Activated naive CD4-positive, alpha-beta T cell treated with anti-CD3 and anti-CD28 coated beads, Interleukin-2, amount 50 U/mL, for 16 hours (primary cell): ENCODE data around the gene RNU7-1.
"Not testable (repeated sequence)": the region's sequence is repeated elsewhere in the genome, so short reads cannot be mapped to it uniquely, and the experiment has no call there.

Source experiments
- DNase-seq: peaks from one replicate; pipeline ENCODE4 v3.0.0-alpha.2; 2020

Gene RNU7-1

GRCh38 chr12:6943722-6944380, at the start of gene RNU7-1, which contains the start of gene C12orf57:
RNU7-1 (plus strand) TSS chr12:6943816.
C12orf57 (plus strand) TSS chr12:6944022; CDS start chr12:6944122, 100 bp downstream.
- peak; percentile 79 for DNase-seq

DNA sequence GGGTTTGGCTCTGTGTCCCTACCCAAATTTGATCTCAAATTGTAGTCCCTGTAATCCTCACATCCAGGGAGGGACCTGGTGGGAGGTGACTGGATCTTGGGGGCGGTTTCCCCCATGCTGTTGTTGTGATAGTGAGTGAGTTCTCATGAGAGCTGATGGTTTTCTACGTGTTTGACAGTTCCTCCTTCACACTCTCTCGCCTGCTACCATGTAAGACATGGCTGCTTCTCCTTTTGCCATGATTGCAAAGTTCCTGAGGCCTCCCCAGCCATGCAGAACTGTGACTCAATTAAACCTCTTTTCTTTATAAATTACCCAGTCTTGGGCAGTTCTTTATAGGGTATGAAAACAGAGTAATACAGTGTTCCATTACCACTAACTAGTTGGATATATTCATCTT, 49.3 kb upstream of the RNU7-1 start:
- DNase-seq: no peak

GRCh38 chr12:6896846-6897435, 46.7 kb upstream of the RNU7-1 start:
- DNase-seq: no peak

DNA sequence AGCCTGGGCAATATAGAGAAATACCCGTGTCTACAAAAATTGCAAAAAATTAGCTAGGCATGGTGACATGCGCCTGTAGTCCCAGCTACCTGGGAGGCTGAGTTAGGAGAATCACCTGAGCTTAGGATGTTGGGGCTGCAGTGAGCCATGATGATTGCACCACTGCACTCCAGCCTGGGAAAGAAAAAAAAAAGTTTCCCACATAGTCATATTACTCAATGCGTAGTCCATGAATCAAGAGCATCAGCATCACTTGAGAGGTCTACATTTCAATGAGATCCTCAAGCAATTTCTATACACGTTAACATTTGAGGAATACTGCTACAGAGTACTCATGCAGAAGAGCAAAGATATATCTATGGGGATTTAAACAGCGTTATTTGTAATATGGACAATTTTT, 44.2 kb upstream of the RNU7-1 start:
- DNase-seq: no peak

GRCh38 chr12:6899837-6900519, 43.6 kb upstream of the RNU7-1 start:
- DNase-seq: no peak

DNA sequence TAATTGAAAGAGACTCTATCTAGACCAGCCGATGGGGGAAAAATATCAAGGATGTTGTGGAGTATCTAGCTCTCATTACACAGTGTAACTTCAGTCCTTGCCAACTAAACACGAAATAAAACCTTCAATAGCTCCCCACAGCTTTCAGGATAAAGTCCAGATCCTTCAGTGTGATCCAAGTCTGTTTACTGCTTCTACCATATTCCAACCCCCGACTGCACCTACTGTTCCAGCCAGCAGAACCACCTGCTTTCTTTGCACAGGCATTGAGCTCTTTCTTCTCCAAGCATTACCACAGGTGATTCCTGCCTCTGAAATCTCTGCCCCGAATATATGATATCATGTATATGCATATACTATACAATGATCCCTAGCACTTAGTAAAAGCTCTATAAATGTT, 41.2 kb upstream of the RNU7-1 start:
- DNase-seq: no peak

GRCh38 chr12:6903722-6904121, 39.9 kb upstream of the RNU7-1 start:
- DNase-seq: no peak

DNA sequence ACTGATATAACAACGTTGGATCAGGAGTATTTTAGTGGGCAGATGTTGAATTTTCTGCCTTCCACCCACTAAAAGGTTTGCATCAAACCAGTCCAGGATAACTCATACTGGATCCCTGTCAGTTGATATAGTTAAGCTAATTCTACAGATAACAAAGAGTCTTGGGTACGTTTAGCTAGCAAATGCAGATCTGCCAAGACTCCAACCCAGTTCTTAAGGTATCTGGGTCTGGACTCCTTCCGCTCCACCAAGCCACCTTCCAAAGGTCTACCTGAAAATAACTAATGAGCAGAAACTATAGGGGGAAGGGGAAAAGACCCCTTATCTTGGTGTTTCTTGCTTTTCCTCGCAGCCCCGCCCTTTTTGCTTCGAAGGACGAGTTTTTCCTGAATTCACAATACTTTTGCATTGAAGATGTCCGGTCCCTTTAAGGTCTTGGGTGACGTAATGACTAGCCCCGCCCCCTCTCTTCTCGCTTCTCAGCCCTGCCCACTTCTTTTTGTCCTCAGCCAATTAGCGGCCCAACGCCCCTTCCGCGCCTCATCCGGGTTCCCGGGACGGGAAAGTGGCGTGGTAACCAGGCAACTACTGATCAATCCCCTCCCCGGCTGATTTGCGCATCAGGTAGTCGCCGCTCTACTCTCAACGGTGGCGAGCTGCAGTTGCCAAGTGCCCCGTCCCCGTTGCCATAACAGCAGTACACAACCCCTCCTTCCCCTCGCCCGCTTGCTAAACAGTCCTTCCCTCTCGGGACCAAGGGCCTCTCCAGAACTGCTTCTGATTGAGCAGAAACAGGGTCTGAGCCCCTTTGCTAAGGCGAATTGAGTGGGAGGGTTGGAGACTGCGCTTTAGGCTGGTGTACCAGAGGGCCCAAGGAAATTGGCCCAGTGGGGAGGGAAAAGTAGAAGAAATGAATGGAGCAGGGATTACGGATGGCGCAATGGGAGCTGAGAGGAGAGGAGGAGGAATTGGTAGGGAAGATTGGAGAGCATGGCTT, 39.0 kb upstream of the RNU7-1 start, which contains the start of gene LRRC23:
Gene LRRC23 (plus strand): TSS at position 543 of the 997 bp plus-strand sequence. CDS start 812 bp downstream, outside the sequence.
- DNase-seq: peak; percentile 96

GRCh38 chr12:6905414-6906040, 38.1 kb upstream of the RNU7-1 start:
- no peak for DNase-seq

DNA sequence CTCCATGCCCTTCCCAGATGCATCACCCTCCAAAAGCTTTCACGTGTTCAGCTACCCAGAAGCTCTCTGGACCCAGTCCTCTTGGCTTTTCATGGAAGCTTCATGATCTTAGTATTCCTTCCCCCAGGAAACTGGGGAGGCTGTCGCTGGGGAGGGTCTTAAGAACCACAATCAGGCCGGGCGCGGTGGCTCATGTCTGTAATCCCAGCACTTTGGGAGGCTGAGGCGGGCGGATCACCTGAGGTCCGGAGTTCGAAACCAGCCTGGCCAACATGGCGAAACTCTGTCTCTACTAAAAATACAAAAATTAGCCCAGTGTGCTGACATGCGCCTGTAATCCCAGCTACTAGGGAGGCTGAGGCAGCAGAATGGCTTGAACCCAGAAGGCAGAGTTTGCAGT, 35.5 kb upstream of the RNU7-1 start:
- DNase-seq: not testable (repeated sequence)

GRCh38 chr12:6909421-6910145, 34.0 kb upstream of the RNU7-1 start:
- DNase-seq: no peak

DNA sequence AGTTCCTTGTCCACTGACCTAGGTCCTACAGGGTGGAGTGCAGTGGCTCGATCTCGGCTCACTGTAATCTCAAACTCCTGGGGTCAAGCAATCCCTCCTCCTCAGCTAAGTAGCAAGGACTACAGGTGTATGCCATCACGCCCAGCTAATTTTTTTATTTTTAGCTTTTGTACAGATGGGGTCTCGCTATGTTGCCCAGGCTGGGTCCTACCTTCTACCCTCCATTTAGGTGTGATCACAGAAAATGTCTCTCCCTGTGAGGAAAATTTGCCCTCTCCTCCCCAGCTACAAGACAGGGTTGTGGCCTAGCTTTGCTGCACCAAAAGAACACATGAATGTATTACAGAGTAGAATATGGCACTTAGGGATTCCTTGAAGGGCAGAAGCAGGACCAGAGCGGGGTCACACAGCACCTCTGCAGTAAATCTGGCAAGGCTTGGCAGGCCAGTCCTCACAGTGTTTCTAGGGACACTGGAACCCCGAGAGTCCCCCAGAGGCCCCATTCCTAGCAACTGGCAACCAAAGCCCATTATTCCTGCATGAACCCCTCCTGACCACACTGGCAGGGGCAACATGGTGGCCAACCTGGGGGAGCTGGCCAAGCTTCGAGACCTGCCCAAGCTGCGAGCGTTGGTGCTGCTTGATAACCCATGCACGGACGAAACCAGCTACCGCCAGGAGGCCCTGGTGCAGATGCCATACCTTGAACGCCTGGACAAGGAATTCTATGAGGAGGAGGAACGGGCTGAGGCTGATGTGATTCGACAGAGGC, 31.3 kb upstream of the RNU7-1 start:
- no peak for DNase-seq

DNA sequence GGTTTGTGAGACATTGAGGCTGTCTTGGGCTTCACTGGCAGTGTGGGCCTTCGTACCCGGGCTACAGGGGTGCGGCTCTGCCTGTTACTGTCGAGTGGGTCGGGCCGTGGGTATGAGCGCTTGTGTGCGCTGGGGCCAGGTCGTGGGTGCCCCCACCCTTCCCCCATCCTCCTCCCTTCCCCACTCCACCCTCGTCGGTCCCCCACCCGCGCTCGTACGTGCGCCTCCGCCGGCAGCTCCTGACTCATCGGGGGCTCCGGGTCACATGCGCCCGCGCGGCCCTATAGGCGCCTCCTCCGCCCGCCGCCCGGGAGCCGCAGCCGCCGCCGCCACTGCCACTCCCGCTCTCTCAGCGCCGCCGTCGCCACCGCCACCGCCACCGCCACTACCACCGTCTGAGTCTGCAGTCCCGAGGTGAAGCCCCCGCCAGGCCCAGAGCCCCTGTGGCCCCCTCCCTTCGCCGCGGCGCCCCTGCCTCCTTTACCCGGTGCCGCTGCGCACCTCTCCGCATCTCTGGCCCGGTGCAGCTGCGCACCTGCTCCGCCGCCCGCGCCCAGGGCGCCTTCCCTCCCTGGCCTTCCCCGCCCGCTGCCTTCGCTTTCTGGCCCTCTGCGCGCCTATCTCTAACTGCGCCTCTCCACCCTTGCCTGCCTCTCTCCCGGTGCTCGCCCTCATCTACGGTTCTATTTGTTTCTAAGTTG, 29.2 kb upstream of the RNU7-1 start, which contains the start of gene ENO2:
Gene ENO2 (plus strand): TSS at position 335 of the 701 bp plus-strand sequence. CDS start 1,253 bp downstream, outside the sequence.
- peak; percentile 87 for DNase-seq

GRCh38 chr12:6914947-6915788, 28.4 kb upstream of the RNU7-1 start:
- DNase-seq: no peak

GRCh38 chr12:6915789-6916285, 27.8 kb upstream of the RNU7-1 start:
- no peak for DNase-seq

- DNase-seq: no peak
Measured at GRCh38 chr12:6916426-6917200, 27.0 kb upstream of the RNU7-1 start.

- DNase-seq: no peak
Measured at GRCh38 chr12:6917491-6918231, 26.0 kb upstream of the RNU7-1 start.
